ENCODE results near the gene C2orf68. TPM values are rescaled to one million over a fixed set of nuclear protein-coding genes. Genes with fewer than 3 reads are reported as not detected.
"Not testable (repeated sequence)": the region's sequence is repeated elsewhere in the genome, so short reads cannot be mapped to it uniquely, and the experiment has no call there.

C2orf68 gene
- total and polyA plus RNA-seq, 10 donors, result 16.0 to 45.2 (median 29.2) TPM

DNA sequence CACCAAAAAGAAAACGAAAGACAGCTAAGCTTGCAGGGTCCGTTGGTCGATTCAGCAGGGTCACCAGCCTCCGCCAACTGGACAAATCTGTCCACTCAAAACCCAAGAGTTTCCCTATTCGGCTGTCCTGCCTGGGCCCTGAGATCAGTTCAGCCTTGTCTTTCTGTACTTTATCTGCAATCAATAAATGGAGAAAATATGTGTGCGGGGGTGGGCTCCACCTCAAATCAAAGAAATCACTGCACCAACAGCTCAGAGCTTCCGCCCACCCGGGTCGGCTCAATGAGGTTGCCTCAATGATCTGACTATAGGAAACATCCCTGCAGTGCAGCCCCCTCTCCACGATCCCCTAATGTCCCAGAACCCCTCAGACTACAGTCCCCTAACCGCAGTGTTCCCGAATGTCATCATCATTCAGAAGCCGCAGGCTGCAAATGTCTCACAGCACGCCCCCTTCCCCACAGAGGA lies 51.0 kb downstream of the C2orf68 start:
- no peaks in the 10 kb centered on the region for H3K27me3 ChIP-seq (replicated peaks in 1 of 7)
- intact Hi-C loops (cut with DNase I; ENCODE audit: low total_unique reads), result no loop called here
- H3K4me1 ChIP-seq, result peaks cover 7 to 51% (median 29%) of the 10 kb centered on the region in 6 donors
- peak overlapping the region; percentile 45 to 82 (median 71) for H3K4me3 ChIP-seq
- H3K9me3 ChIP-seq, result no peaks in the 10 kb centered on the region
- H3K36me3 ChIP-seq, result peaks cover 0 to 35% (median 8%) of the 10 kb centered on the region in 6 donors
- no peak for DNase-seq
- 6 to 9% (median 8%) methylated on average over 13 to 14 of the region's 14 CpGs for WGBS, 5 donors
- TF ChIP-seq POLR2AphosphoS5 (IDR thresholded peaks at IDR 0.05) (no peak), POLR2A (IDR thresholded peaks at IDR 0.05) (no peak)
- TF ChIP-seq, protein P1, sequence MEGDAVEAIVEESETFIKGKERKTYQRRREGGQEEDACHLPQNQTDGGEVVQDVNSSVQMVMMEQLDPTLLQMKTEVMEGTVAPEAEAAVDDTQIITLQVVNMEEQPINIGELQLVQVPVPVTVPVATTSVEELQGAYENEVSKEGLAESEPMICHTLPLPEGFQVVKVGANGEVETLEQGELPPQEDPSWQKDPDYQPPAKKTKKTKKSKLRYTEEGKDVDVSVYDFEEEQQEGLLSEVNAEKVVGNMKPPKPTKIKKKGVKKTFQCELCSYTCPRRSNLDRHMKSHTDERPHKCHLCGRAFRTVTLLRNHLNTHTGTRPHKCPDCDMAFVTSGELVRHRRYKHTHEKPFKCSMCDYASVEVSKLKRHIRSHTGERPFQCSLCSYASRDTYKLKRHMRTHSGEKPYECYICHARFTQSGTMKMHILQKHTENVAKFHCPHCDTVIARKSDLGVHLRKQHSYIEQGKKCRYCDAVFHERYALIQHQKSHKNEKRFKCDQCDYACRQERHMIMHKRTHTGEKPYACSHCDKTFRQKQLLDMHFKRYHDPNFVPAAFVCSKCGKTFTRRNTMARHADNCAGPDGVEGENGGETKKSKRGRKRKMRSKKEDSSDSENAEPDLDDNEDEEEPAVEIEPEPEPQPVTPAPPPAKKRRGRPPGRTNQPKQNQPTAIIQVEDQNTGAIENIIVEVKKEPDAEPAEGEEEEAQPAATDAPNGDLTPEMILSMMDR (IDR thresholded peaks at IDR 0.05 in 8 of 11, conservative IDR thresholded peaks at IDR 0.05 in 3 of 11), result no peak
- peak overlapping the region; percentile 79 to 94 (median 90) for H3K27ac ChIP-seq

DNA sequence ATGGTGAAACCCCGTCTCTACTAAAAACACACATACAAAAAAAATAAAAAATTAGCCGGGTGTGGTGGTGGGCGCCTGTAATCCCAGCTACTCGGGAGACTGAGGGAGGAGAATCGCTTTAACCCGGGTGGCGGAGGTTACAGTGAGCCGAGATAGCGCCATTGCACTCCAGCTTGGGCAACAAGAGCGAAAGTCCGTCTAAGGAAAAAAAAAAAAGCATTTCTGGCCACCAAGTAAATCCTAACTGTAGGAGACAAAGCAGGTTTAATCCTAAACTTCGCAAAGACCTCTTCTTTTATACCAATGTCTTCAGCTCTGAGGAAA lies 51.5 kb downstream of the C2orf68 start:
- Histone ChIP-seq H3K4me3 (peak overlapping the region in 7 of 8 donors; percentile 53 to 82 (median 72)), H3K4me1 (peaks cover 7 to 51% (median 29%) of the 10 kb centered on the region in 6 donors), H3K27ac (peak overlapping the region in 1 of 8 donors; percentile 92), H3K36me3 (peaks cover 0 to 39% (median 11%) of the 10 kb centered on the region in 6 donors)
- H3K27me3 ChIP-seq (replicated peaks in 1 of 7); H3K9me3 ChIP-seq; intact Hi-C loops (cut with DNase I; ENCODE audit: low total_unique reads): not testable (repeated sequence)
- DNase-seq, result peak; percentile 37
- WGBS, 5 donors, result 83 to 90% (median 87%) methylated on average over 12 of the region's 12 CpGs

DNA sequence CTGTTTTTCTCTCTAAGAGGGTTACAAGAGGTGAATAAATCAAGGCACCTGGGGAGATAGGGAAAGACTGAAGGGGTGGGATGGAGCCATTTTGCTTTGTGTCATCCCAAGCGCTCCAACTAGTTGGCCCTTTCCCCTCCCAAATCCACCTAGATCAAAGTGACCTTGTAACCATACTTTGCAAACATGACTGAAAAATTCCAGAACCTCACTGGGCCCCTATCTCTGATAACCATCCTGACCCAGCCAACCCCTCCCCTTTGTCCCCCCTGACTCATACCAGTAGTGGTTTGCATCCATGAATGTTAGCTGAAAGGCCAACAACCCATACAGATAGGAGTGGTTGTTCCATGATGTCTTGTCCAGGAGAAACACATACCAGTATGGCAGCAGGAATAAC lies 53.7 kb downstream of the C2orf68 start:
- no peak for DNase-seq
- intact Hi-C loops (cut with DNase I; ENCODE audit: low total_unique reads), result no loop called here
- Histone ChIP-seq H3K4me1 (peaks cover 7 to 37% (median 22%) of the 10 kb centered on the region in 6 donors), H3K9me3 (no peaks in the 10 kb centered on the region), H3K4me3 (no peak overlapping the region), H3K27ac (no peak overlapping the region), H3K27me3 (replicated peaks in 1 of 7) (no peaks in the 10 kb centered on the region), H3K36me3 (peaks cover 0 to 61% (median 28%) of the 10 kb centered on the region in 6 donors)
- WGBS, 5 donors, result 94 to 100% (median 100%) methylated on average over 1 of the region's 1 CpG
- TF ChIP-seq, protein P1 (IDR thresholded peaks at IDR 0.05 in 8 of 11, conservative IDR thresholded peaks at IDR 0.05 in 3 of 11), result no peak
- TF ChIP-seq POLR2AphosphoS5 (IDR thresholded peaks at IDR 0.05) (no peak), POLR2A (IDR thresholded peaks at IDR 0.05) (no peak)

DNA sequence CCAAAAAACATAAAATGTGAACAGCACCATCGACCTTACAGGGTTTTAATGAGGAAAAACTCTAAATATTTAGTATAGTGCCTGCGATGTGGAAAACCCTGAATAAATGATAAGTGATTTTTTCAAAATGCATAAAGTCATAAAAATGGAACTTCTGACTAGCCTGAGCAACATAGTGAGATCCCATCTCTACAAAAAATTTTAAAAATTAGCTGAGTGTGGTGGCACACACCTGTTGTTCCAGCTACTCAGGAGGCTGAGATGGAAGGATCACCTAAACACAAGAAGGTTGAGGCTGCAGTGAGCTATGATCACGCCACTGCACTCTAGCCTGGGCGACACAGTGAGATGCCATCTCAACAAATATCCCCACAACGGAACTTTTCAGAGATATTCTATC lies 54.7 kb downstream of the C2orf68 start:
- Histone ChIP-seq H3K27me3 (replicated peaks in 1 of 7) (no peaks in the 10 kb centered on the region), H3K4me3 (no peak overlapping the region), H3K9me3 (no peaks in the 10 kb centered on the region), H3K27ac (no peak overlapping the region), H3K36me3 (peaks cover 0 to 72% (median 38%) of the 10 kb centered on the region in 6 donors), H3K4me1 (peaks cover 9 to 37% (median 22%) of the 10 kb centered on the region in 6 donors)
- DNase-seq, result no peak
- TF ChIP-seq, protein P1 (IDR thresholded peaks at IDR 0.05 in 8 of 11, conservative IDR thresholded peaks at IDR 0.05 in 3 of 11), result no peak
- no peak for TF ChIP-seq POLR2A (IDR thresholded peaks at IDR 0.05)
- TF ChIP-seq POLR2AphosphoS5 (IDR thresholded peaks at IDR 0.05), result no peak
- intact Hi-C loops (cut with DNase I; ENCODE audit: low total_unique reads), result no loop called here
- 91 to 97% (median 95%) methylated on average over 5 of the region's 5 CpGs for WGBS, 5 donors

Small RNAs within 50 kb of the gene (small RNA-seq; reads per million reads assigned to genes)
- gene RN7SL126P, result 0 reads per million in 4 donors

Other genes with a start within 250 kb of the C2orf68 start
- 10 to 100 TPM; 31.1 to 62.6 (median 47.1) TPM for gene CAPG, start 201.7 kb downstream of the C2orf68 start, total RNA-seq
- 100 to 1,000 TPM in 2 of 3 donors, 10 to 100 TPM in 1; 74.6 to 196 (median 115) TPM for gene CAPG, start 201.7 kb downstream of the C2orf68 start, polyA plus RNA-seq
- under 1 TPM in 1 of 7 donors, not detected in 6; 0.94 TPM for gene SH2D6, start 193.4 kb downstream of the C2orf68 start, total RNA-seq
- under 1 TPM in 1 of 3 donors, not detected in 2; 0.20 TPM for gene SH2D6, start 193.4 kb downstream of the C2orf68 start, polyA plus RNA-seq
- 100 to 1,000 TPM; 125 to 195 (median 145) TPM for gene MAT2A, start 72.9 kb downstream of the C2orf68 start, total RNA-seq
- 10 to 100 TPM; 41.3 to 89.0 (median 71.4) TPM for gene MAT2A, start 72.9 kb downstream of the C2orf68 start, polyA plus RNA-seq
- 10 to 100 TPM; 25.6 to 42.1 (median 31.9) TPM for gene GGCX, start 50.6 kb downstream of the C2orf68 start, total RNA-seq
- 10 to 100 TPM; 11.0 to 15.7 (median 15.0) TPM for gene GGCX, start 50.6 kb downstream of the C2orf68 start, polyA plus RNA-seq
- 100 to 1,000 TPM; 119 to 179 (median 145) TPM for gene VAMP8, start 34.5 kb downstream of the C2orf68 start, total RNA-seq
- 100 to 1,000 TPM; 223 to 401 (median 350) TPM for gene VAMP8, start 34.5 kb downstream of the C2orf68 start, polyA plus RNA-seq
- gene VAMP5, start 27.6 kb downstream of the C2orf68 start, total RNA-seq, result 10 to 100 TPM; 58.5 to 89.1 (median 64.0) TPM
- 100 to 1,000 TPM in 2 of 3 donors, 10 to 100 TPM in 1; 71.0 to 129 (median 120) TPM for gene VAMP5, start 27.6 kb downstream of the C2orf68 start, polyA plus RNA-seq
- gene RNF181, start 16.3 kb downstream of the C2orf68 start, total RNA-seq, result 100 to 1,000 TPM in 3 of 7 donors, 10 to 100 TPM in 4; 72.9 to 154 (median 82.1) TPM
- 100 to 1,000 TPM; 139 to 184 (median 148) TPM for gene RNF181, start 16.3 kb downstream of the C2orf68 start, polyA plus RNA-seq
- gene TMEM150A, start 9.4 kb downstream of the C2orf68 start, total RNA-seq, result 10 to 100 TPM in 6 of 7 donors, 1 to 10 TPM in 1; 9.4 to 17.4 (median 11.2) TPM
- 10 to 100 TPM; 14.6 to 18.8 (median 14.8) TPM for gene TMEM150A, start 9.4 kb downstream of the C2orf68 start, polyA plus RNA-seq
- 10 to 100 TPM; 39.9 to 58.6 (median 50.5) TPM for gene USP39, start 4.1 kb upstream of the C2orf68 start, total RNA-seq
- 10 to 100 TPM; 27.7 to 40.2 (median 32.5) TPM for gene USP39, start 4.1 kb upstream of the C2orf68 start, polyA plus RNA-seq
- gene SFTPB, start 56.1 kb upstream of the C2orf68 start, total RNA-seq, result 1 to 10 TPM in 1 of 7 donors, not detected in 6; 1.9 TPM
- 1 to 10 TPM in 2 of 3 donors, under 1 TPM in 1; 0.59 to 4.0 (median 2.1) TPM for gene SFTPB, start 56.1 kb upstream of the C2orf68 start, polyA plus RNA-seq
- gene GNLY, start 82.3 kb upstream of the C2orf68 start, total RNA-seq, result 10 to 100 TPM; 17.4 to 87.8 (median 42.6) TPM
- 10 to 100 TPM; 13.1 to 38.9 (median 31.5) TPM for gene GNLY, start 82.3 kb upstream of the C2orf68 start, polyA plus RNA-seq
- 10 to 100 TPM in 6 of 7 donors, 1 to 10 TPM in 1; 6.4 to 53.0 (median 18.6) TPM for gene ATOH8, start 141.9 kb upstream of the C2orf68 start, total RNA-seq
- 10 to 100 TPM in 1 of 3 donors, 1 to 10 TPM in 2; 7.2 to 17.6 (median 9.4) TPM for gene ATOH8, start 141.9 kb upstream of the C2orf68 start, polyA plus RNA-seq